COR-L47 (cell line): ENCODE data around the gene FLRT2.

Source experiments
- DNase-seq: peaks from one replicate; lab custom pipeline; 2025; lab: John Stamatoyannopoulos, UW

The FLRT2 gene

GRCh38 chr14:85660243-85660922 lies 130.4 kb downstream of the FLRT2 start:
- no peak for DNase-seq

DNA sequence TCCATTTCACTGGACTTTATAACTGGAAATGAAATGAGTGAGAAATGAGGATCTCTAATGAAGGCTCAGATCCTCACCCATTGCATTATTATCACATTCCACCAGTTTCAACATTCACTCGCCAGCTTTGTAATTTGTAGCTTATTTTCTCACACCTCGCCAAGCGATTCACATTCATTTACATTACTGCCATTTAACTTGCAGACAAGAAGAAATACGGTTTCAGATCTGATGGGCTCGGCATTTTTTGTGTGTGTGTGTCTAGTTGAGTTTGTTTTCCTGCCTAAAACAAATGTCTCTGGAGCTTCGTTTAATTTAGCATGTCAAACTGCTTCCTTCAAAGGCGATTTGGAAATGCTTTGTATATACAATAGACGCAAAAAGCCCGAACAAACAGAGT lies 132.2 kb downstream of the FLRT2 start:
- no peak for DNase-seq

DNA sequence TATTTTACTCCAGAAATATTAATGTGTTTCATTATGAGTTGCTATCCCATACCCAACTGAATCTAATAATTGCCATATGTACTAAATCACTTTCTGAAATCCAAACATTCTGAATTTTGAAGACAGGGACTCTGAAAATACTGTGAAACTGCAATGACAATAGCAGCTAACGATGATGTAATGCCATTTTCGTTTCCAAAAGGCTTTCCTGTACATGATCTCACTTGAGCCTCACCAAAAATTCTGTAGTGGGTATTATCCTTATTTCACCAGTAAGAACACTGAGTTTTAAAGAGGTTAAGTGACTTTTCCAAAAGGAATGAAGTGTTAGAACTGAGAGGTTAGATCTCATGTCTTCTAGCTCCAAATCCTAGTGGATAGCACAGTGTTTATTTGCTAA lies 133.3 kb downstream of the FLRT2 start:
- DNase-seq, result no peak

GRCh38 chr14:85663667-85664066 lies 133.7 kb downstream of the FLRT2 start:
- no peak for DNase-seq

- DNase-seq, result no peak
Observed at GRCh38 chr14:85675957-85676356, 146.0 kb downstream of the FLRT2 start.

DNA sequence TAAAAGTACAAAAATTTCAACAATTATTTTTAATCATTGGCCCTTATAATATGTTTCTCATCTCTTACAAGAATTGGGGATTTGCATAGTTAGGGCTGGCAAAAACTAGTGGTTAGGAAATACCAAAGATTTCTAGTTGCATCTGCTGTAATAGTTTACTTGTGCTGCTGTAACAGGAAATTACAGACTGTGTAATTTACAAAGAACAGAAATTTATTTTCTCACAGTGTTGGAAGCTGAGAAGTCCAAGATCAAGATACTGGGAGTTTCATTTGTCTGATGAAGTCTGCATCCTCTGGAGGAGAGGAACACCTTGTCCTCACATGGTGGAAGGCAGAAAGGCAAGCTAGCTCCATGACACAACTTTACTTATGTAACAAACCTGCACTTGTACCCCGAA lies 157.0 kb downstream of the FLRT2 start:
- no peak for DNase-seq

GRCh38 chr14:85687456-85687855 lies 157.5 kb downstream of the FLRT2 start:
- DNase-seq, result no peak

- no peak for DNase-seq
Observed at GRCh38 chr14:85688006-85688405, 158.1 kb downstream of the FLRT2 start.

DNA sequence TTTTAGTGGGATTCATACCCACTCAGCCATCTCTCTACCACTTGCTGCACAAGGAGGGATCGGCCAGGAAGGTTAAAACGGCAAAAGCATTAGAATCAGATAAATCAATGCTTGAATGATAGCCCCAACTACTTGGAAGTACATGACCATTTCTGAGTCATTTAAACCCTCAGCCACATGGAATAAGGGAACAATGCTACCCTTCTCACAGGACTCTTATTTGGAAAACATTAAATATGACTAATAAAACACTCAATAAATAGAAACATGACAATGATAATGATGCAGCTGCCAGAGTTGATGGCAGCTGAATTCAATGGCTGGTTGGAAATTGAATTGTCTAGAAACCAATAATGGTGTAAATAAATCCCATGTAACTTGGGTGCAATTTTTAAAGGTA lies 165.4 kb downstream of the FLRT2 start:
- DNase-seq, result no peak

DNA sequence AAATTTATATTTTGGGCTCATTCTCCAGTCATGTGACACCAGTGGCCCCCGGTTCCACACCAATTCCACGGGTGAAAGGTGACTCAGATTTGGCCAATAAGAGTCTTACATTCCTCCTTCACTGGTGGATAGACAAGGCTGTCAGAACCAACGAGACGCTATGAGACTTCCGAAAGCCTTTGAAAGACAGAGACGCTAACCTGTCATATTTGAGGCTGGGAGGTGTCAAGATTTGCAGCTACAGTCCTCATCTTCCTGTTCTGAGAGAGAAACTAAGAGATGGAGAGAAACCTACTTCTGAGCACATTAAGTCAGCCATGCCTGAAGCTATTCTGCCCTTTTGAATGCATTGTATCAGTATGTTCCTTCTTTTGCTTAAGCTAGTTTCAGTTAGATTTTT lies 171.2 kb downstream of the FLRT2 start:
- no peak for DNase-seq

DNA sequence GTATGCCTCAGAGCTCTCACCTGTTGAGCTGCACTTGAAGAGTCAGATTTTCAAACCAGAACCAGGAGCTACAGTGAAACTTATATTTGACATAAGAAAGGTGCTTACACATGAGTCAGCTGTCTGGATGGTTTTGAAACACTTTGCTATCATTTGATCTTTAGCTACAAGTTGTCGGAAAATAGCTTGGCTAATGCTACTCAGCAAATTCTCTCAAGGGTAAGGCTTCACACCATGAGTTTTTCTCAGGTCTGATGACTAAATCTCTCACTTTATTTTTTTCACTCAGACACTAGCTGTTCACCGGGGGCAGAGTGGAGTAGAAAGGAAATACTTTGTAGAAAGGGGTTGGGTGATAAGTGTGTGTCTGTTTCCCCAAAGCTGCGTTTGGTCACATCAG lies 171.8 kb downstream of the FLRT2 start:
- DNase-seq, result no peak

DNA sequence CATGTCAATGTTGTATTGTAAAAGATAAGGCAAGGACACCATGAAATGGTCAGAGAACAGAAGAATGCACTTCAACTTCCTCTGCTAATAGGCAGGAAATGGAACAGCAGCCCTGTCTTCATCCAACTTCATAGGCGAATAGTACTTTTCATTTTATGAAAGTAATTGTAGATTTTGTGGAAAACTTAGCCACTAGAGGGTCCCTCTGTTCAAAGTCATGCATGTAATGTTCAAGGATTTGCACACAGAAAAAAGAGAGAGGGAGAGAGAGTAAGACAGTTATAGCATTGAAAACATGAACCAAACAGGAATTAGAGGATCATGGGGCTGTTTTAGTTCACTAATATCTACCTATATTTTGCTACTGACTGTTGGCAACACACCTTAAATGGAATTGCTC lies 172.2 kb downstream of the FLRT2 start:
- no peak for DNase-seq

DNA sequence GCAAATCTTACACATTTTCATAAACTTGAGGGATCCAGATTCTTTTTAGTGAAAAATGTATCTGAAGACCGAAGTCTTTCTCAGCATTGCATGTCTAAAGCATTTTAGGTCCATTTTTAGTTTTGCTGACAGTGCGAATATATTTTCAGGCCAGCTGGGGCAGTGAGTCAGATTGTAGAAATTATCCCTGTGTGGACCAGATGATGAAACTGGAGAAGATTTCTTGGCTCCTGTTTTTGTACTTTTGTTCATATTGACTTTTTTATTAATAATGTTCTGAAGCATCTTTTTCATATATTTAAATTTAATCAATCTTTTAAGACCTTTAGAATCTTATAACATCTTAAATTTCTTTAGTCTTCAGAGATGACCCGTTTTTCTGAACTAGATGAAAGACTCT lies 173.1 kb downstream of the FLRT2 start:
- DNase-seq, result no peak
